HG02798 (cell line): ENCODE measurements around the gene ZBED6.
A peak's percentile ranks its signal among the peaks of the same experiment; 100 is the strongest.
"Not testable (repeated sequence)": the region's sequence is repeated elsewhere in the genome, so short reads cannot be mapped to it uniquely, and the experiment has no call there.

ENCODE experiments used
- ATAC-seq: cut with Tn5 transposase; IDR thresholded peaks from one replicate; pipeline ENCODE4 v1.9.1; 2021; ENCODE audit warnings: mild to moderate bottlenecking; ENCODE audit not compliant: unreplicated experiment, poor library complexity

ZBED6 gene

DNA sequence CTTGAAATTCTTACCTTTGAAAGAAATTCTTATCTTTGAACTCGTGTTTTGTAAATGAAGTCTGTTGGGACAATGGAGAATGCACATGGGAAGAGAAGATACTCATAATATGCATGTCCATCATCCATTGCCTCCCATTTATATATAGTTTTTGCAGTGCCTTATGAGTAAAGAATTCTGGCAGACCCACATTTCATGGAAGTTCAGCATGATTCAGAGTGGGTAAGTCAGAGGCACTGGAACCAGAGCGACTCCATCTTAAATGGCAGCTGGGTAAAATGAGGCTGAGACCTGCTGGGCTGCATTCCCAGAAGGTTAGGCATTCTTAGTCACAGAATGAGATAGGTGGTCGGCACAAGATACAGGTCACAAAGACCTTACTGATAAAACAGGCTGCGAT is 16.6 kb upstream of the ZBED6 start:
- no peak for ATAC-seq

DNA sequence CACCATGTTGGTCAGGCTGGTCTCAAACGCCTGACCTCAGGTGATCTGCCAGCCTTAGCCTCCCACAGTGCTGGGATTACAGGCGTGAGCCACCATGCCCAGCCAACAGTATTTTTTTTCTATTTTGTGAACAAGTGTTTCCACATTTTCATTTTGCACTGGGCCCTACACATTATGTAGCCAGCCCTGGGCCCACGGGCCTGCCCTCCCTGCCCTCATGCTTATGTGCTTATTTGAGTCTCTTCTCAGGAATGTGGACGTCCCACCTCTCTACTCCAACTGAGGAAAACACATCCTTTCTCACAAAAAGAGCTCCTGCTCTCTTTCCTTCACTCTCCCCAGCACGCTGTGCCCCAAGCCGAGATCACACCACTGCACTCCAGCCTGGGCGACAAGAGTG is 13.5 kb upstream of the ZBED6 start:
- no peak for ATAC-seq

- ATAC-seq, result no peak
Measured at GRCh38 chr1:203789966-203790365, 5.5 kb upstream of the ZBED6 start.

- ATAC-seq, result no peak
Measured at GRCh38 chr1:203791498-203791897, 3.9 kb upstream of the ZBED6 start.

- ATAC-seq, result no peak
Measured at GRCh38 chr1:203792486-203792885, 2.9 kb upstream of the ZBED6 start.

DNA sequence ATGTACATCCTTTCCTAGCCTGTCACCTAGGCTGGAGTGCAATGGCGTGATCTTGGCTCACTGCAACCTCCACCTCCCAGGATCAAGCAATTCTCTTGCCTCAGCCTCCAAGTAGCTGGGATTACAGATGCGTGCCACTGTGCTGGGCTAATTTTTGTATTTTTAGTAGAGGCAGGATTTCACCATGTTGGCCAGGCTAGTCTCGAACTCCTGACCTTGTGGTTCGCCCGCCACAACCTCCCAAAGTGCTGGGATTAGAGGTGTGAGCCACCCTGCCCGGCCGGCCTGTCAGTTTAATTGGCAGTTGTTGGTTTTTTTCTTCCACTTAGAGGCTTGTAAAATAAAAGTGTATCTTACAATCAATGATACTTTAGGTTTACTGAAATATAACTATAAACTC is 1.9 kb upstream of the ZBED6 start:
- not testable (repeated sequence) for ATAC-seq

DNA sequence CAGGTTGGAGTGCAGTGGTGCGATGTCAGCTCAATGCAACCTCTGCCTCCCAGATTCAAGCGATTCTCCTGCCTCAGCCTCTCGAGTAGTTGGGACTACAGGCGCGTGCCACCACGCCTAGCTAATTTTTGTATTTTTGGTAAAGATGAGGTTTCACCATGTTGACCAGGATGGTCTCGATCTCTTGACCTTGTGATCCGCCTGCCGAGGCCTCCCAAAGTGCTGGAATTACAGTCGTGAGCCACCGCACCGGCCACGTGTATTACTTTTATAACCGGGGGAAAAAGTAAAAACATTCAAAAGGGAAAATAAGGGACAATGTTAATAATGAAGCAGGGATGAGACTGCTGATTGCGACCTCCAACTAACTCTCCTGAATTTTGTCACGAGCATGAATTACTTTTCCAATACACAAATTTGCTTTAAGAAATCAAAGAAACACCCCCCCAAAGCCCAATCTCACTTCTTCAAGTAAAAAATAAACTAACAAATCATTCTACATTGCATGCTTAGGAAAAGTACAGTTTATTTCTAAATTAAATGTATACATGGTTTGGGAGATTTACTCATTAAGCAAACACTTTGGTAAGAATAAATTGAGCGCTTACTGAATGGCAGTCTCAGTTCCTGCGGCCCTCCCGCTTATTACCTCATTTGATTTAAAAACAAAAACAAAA is 521 bp upstream of the ZBED6 start:
- no peak for ATAC-seq

GRCh38 chr1:203796236-203796605 is 798 bp downstream of the ZBED6 start:
- ATAC-seq, result peak; percentile 28

GRCh38 chr1:203797216-203797615 is 1.8 kb downstream of the ZBED6 start:
- ATAC-seq, result no peak

- ATAC-seq, result no peak
Measured at GRCh38 chr1:203797948-203798655, 2.7 kb downstream of the ZBED6 start.

DNA sequence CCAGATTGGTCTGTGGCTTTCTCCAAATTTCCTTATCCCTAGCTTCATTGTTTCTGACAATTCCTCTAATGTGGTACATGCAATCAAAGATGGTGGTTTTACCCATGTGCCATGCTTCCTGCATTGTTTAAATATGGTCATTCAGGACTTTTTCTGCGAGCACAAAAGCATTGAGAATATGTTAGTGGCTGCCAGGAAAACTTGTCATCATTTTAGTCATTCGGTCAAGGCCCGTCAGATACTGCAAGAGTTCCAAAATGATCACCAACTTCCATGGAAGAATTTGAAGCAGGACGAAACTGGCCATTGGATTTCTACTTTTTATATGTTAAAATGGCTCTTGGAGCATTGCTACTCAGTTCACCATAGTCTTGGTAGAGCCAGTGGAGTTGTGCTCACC is 3.7 kb downstream of the ZBED6 start:
- ATAC-seq, result no peak

GRCh38 chr1:203799971-203800370 is 4.5 kb downstream of the ZBED6 start:
- ATAC-seq, result no peak

DNA sequence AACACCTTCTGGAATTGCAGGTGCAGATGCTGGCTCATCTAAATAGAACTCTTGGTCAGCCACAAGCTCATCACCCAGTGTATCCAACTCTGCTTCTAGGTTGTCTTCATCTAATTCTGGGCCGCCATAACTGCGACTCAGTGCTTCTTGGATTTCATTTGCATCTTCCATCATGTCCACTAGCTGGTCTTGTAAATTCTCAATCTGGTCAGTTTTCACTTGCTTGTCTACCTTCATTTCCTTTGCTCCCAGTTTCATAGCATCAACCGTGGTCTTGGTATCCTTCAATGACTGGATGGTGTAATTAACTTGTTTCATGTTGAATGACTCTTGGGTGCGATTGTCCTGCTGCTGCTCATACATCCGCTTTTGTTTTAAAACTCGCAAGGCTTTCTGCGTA is 10.3 kb downstream of the ZBED6 start:
- ATAC-seq, result no peak

- no peak for ATAC-seq
Measured at GRCh38 chr1:203807196-203807595, 11.8 kb downstream of the ZBED6 start.

DNA sequence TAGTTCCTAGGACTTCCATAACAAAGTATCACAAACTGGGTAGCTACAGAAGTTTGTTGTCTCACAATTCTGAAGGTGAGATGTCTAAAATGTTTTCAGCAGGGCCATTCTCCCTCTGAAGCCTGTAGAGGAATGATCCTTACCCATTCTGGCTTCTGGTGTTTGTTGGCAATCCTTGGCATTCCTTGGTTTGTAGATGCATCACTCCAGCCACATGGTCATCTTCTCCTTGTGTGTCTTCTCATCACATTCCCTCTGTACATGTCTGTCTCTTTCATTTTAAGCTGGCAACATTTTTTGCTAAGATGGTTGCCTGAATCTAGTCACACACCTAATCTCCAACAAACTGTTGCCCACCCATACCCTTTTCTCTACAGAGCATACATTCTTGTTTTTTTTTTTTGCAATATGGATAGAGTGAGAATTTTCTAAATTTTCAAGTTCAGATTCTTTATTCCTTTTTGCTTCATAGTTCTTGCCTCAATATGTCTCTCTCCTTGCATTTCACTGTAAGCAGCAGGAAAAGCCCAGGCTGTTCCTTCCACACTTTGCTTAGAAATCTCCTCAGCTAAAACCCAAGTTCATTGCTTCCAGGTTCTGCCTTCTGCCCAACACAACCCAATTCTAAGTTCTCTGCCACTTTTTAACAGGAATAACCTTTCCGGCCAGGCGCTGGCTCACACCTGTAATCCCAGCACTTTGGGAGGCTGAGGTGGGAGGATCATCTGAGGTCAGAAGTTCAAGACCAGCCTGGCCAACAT is 18.3 kb downstream of the ZBED6 start:
- no peak for ATAC-seq

GRCh38 chr1:203818399-203818798 is 23.0 kb downstream of the ZBED6 start:
- no peak for ATAC-seq

DNA sequence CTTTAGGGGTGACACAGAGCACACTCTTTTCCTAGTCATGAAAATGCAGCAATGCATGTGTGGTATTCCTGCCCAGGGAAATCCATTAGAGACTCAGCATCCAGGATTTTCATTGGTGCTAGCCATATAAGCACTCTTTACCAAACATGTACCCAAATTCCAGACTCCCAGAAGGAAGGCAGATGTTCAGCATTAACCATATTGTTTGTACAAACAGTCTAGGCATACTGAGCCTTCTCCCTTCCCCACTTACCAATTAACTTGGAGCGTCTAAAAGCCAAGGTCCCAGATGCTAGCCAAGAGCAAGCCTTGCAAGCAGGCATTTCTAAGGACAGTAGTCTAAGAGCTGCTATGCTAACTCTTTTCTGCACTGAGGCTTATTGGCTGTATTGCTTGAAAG is 27.9 kb downstream of the ZBED6 start:
- ATAC-seq, result no peak

DNA sequence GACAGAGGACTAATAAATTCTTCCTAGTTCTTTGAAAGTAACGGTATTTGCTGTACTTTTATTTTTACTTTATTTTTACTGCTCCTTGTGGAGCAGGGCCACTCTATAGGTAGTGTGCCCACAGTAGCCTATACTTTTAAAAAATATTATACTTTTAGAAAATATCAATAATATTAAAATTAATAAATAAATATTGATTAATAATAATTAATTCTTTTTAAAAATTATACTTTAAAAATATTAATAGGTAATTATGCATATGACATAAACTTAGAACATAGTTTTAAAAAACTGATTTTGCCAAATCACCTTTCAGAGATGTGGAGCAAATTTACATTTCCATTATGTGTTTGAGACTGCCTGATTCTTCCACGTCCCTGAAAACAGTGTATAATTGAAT is 30.8 kb downstream of the ZBED6 start:
- ATAC-seq, result no peak

DNA sequence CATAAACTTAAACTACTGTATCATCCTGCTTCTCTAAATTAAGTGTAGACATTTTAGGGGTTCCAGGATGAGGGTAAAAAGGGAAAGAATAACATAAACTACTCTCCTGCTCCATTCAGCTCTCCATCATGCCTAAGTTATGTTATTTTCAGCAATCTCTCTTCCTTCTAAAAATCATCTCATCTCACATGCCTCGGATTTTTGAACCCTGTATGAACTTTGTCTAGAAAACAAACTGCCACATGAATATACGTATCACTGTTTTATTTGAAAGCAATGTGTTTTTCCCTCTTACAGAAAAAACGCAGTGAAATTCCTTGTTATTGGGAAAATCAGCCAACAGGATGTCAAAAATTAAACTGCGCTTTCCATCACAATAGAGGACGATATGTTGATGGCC is 32.6 kb downstream of the ZBED6 start:
- ATAC-seq, result no peak

DNA sequence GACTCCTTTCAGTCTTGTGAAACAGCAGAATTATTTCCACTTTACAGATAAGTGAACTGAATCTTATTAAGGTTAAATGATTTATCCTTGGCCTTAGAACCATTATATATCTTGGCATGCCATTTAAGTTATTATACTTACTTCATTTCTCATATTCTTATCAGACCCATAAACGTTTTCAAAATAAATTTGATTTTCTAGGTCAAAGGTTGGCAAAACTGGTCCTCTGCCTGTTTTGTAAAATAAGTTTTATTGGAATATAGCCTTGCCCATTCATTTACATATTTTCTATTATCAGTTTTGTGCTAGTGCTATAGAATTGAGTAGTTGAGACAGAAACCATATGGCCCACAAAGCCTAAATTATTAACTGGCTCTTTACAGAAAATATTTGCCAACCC is 33.1 kb downstream of the ZBED6 start:
- ATAC-seq, result no peak

DNA sequence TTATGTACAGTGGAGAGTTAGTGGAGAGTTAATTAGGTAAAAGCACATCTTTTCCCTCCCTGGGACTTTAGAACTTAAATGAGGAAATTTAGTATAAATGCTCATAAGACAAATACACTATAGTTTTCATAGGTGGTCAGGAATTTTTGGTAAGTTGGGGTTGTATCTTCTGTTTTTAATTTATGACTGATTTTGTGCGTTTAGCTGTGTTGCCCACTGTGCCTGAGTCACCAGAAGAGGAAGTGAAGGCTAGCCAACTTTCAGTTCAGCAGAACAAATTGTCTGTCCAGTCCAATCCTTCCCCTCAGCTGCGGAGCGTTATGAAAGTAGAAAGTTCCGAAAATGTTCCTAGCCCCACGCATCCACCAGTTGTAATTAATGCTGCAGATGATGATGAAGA is 33.8 kb downstream of the ZBED6 start:
- ATAC-seq, result not testable (repeated sequence)

DNA sequence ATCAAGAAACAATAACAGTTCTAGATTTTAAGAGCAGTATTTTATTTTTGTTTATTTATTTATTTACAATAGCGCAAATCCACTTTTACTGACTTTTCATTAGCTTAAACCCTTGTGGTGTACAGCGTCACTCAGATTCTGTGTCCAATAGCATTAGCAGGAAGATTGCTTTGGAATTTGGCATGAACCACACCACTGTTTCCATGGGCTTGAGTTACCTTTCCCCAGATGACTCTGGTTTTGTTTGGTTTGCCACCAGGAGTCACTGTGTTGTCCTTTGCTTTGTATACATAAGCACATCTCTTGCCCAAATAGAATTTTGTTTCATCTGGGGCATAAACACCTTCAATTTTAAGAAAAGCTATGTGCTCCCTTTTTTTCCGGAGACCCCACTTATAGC is 40.1 kb downstream of the ZBED6 start:
- ATAC-seq, result no peak
